ENCODE data around the gene SYPL1. TPM values are rescaled to one million over a fixed set of nuclear protein-coding genes. Genes with fewer than 3 reads are reported as not detected.
"Not testable (repeated sequence)": the region's sequence is repeated elsewhere in the genome, so short reads cannot be mapped to it uniquely, and the experiment has no call there.

The SYPL1 gene
- total and polyA plus RNA-seq, 2 donors (not counting 1 experiment from before 2014, with no cell fraction given) = 58.5 to 130 TPM

DNA sequence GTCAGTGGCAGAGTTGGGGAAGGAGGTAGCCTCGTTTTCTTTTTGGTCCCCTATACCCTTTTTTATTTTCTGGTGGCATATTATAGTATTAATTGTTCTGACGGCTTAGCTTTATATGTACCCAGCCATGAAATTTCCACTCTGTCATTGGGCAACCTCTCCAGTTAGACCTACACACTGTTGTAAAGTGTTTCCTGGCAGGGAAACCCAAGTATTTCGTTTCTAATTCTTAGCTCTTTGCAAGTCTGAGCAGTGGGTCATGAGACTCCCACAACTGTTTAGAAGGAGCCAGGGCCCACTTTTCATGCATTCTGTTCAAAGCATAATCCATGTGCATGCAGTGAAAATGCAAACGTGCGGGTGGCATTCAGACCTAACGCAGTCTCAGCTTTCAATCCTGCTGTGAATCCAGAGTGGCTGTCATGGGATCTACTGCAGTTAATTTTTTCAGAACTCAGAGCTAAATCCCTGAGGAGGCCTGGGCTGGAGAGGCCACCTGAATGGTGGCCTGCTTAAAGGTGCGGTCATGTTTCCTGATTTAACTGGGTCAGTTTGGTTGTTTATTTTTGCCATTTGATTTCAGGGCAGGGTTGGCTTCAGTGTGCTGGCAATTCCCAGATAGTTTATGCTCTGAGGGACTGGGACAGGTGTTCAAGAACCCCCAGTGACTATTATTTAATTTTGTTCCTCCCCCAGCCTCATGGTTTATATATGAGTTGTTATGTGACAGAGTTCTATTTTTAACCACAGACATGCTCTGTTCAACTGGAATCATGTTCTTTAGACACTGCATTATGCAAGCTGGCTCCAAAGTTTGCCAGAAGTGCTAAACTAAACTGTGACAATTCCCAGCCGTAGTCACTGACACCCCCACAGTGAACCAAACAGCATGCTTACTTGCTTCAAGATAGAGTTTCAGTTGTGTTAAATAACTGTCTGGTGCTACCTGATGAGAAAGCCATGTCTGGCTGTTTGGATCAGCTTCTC lies 27.4 kb upstream of the SYPL1 start:
- Histone ChIP-seq H3K4me3 (ENCODE audit: control extremely low read depth in 1 of 5, extremely low read depth in 1 of 5, insufficient read depth in 1 of 5, low read depth in 2 of 5, low read length in 4 of 5) (no peak overlapping the region), H3K9ac (ENCODE audit: low read length) (no peak overlapping the region), H3K9me3 (ENCODE audit: control extremely low read depth in 1 of 3, control insufficient read depth in 2 of 3, insufficient read depth in 1 of 3, low read length in 2 of 3) (no peaks in the 10 kb centered on the region), H3K27ac (ENCODE audit: low read length in 2 of 2) (no peak overlapping the region), H3K79me2 (ENCODE audit: control insufficient read depth, insufficient read depth, low read length) (no peaks in the 10 kb centered on the region), H4K20me1 (ENCODE audit: control insufficient read depth, insufficient read depth, low read length, poor library complexity, severe bottlenecking) (no peaks in the 10 kb centered on the region), H3K27me3 (replicated peaks in 1 of 4; ENCODE audit: control extremely low read depth in 1 of 4, control insufficient read depth in 3 of 4, insufficient read depth in 4 of 4, low read length in 3 of 4) (no peaks in the 10 kb centered on the region), H2AFZ (ENCODE audit: insufficient read depth, low read depth, low read length, poor library complexity, severe bottlenecking) (no peak overlapping the region), H3K4me1 (ENCODE audit: control insufficient read depth in 2 of 2, insufficient read depth in 2 of 2, low read length in 2 of 2) (peaks cover 0 to 3% of the 10 kb centered on the region in 2 donors), H3K4me2 (replicated peaks; ENCODE audit: low read depth, low read length, poor library complexity, severe bottlenecking) (no peak overlapping the region), H3K36me3 (replicated peaks in 1 of 2; ENCODE audit: control extremely low read depth in 1 of 2, control insufficient read depth in 1 of 2, extremely low read depth in 1 of 2, insufficient read depth in 2 of 2, low read length in 1 of 2) (no peaks in the 10 kb centered on the region)
- DNase-seq (no peak), ATAC-seq (ENCODE audit: low read depth) (no peak)
- TF ChIP-seq, protein P1, sequence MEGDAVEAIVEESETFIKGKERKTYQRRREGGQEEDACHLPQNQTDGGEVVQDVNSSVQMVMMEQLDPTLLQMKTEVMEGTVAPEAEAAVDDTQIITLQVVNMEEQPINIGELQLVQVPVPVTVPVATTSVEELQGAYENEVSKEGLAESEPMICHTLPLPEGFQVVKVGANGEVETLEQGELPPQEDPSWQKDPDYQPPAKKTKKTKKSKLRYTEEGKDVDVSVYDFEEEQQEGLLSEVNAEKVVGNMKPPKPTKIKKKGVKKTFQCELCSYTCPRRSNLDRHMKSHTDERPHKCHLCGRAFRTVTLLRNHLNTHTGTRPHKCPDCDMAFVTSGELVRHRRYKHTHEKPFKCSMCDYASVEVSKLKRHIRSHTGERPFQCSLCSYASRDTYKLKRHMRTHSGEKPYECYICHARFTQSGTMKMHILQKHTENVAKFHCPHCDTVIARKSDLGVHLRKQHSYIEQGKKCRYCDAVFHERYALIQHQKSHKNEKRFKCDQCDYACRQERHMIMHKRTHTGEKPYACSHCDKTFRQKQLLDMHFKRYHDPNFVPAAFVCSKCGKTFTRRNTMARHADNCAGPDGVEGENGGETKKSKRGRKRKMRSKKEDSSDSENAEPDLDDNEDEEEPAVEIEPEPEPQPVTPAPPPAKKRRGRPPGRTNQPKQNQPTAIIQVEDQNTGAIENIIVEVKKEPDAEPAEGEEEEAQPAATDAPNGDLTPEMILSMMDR (IDR thresholded peaks at IDR 0.05) = no peak
- no peak overlapping the region for H3K27ac Mint-ChIP-seq
- H3K27me3 Mint-ChIP-seq = no peaks in the 10 kb centered on the region
- WGBS (ENCODE audit: insufficient coverage) = 85% methylated on average over 6 of the region's 8 CpGs
- peaks cover 12% of the 10 kb centered on the region for H3K4me1 Mint-ChIP-seq
- intact Hi-C loops (cut with micrococcal nuclease) = no loop called here
- peaks cover 3% of the 10 kb centered on the region for H3K9me3 Mint-ChIP-seq (ENCODE audit: insufficient read depth)
- ChIA-PET CTCF (interaction anchor here (1.9 kb wide), 1 partner anchor 82 kb away, joined by 4 read pairs; no protein-coding TSS in a partner anchor), POLR2A (no interaction called here)
- H3K4me3 Mint-ChIP-seq = no peak overlapping the region

DNA sequence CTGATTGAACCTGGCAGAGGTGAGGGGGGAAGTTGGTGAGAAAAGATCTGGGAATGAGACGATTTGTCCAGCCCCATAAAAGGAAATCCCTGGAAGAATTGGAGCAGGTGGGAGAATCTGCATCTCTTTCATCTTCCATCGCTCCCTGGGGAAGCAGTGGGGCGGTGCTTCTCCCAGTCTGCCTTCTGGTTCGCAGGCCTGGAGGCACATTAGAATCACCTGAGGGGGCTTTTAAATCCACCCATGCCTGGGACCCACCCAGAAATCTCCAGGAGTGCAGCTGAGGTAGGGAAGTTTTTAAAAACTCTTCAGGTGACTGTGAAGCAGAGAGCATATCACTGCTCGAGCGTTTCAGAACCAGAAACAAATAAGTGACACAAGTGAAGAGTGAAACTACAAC lies 26.7 kb upstream of the SYPL1 start:
- no peak for DNase-seq
- ChIA-PET CTCF (interaction anchor here (1.9 kb wide), 1 partner anchor 81 kb away, joined by 4 read pairs; no protein-coding TSS in a partner anchor), POLR2A (no interaction called here)
- Histone ChIP-seq H3K9ac (ENCODE audit: low read length) (no peak overlapping the region), H3K36me3 (replicated peaks in 1 of 2; ENCODE audit: control extremely low read depth in 1 of 2, control insufficient read depth in 1 of 2, extremely low read depth in 1 of 2, insufficient read depth in 2 of 2, low read length in 1 of 2) (no peaks in the 10 kb centered on the region), H3K4me3 (ENCODE audit: control extremely low read depth in 1 of 5, extremely low read depth in 1 of 5, insufficient read depth in 1 of 5, low read depth in 2 of 5, low read length in 4 of 5) (no peak overlapping the region), H3K27ac (ENCODE audit: low read length in 2 of 2) (no peak overlapping the region), H2AFZ (ENCODE audit: insufficient read depth, low read depth, low read length, poor library complexity, severe bottlenecking) (no peak overlapping the region), H4K20me1 (ENCODE audit: control insufficient read depth, insufficient read depth, low read length, poor library complexity, severe bottlenecking) (no peaks in the 10 kb centered on the region), H3K9me3 (ENCODE audit: control extremely low read depth in 1 of 3, control insufficient read depth in 2 of 3, insufficient read depth in 1 of 3, low read length in 2 of 3) (no peaks in the 10 kb centered on the region), H3K79me2 (ENCODE audit: control insufficient read depth, insufficient read depth, low read length) (no peaks in the 10 kb centered on the region), H3K27me3 (replicated peaks in 1 of 4; ENCODE audit: control extremely low read depth in 1 of 4, control insufficient read depth in 3 of 4, insufficient read depth in 4 of 4, low read length in 3 of 4) (no peaks in the 10 kb centered on the region), H3K4me2 (replicated peaks; ENCODE audit: low read depth, low read length, poor library complexity, severe bottlenecking) (no peak overlapping the region), H3K4me1 (ENCODE audit: control insufficient read depth in 2 of 2, insufficient read depth in 2 of 2, low read length in 2 of 2) (peaks cover 0 to 3% of the 10 kb centered on the region in 2 donors)
- TF ChIP-seq EZH2 (IDR thresholded peaks at IDR 0.05; ENCODE audit: borderline replicate concordance, insufficient read depth, low read depth, low read length, poor library complexity, severe bottlenecking) = no peak
- TF ChIP-seq, protein P1 (IDR thresholded peaks at IDR 0.05) = no peak
- H3K4me3 Mint-ChIP-seq = no peak overlapping the region
- H3K27ac Mint-ChIP-seq = no peak overlapping the region
- WGBS (ENCODE audit: insufficient coverage) = 98% methylated on average over 5 of the region's 6 CpGs
- peaks cover 3% of the 10 kb centered on the region for H3K9me3 Mint-ChIP-seq (ENCODE audit: insufficient read depth)
- peaks cover 9% of the 10 kb centered on the region for H3K4me1 Mint-ChIP-seq
- no peaks in the 10 kb centered on the region for H3K27me3 Mint-ChIP-seq
- no peak for ATAC-seq (ENCODE audit: low read depth)
- intact Hi-C loops (cut with micrococcal nuclease) = no loop called here

DNA sequence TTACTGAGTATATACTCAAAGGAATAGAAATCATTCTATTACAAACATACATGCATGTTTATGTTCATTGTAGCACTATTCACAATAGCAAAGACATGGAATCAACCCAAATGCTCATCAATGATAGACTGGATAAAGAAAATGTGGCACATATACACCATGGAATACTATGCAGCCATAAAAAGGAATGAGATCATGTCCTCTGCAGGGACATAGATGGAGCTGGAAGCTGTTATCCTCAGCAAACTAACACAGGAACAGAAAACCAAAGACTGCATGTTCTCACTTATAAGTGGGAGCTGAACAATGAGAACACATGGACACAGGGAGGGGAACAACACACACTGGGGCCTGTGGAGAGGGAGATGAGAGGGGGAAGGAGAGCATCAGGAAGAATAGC lies 26.1 kb upstream of the SYPL1 start:
- POLR2A ChIA-PET; intact Hi-C loops (cut with micrococcal nuclease); H3K27ac ChIP-seq (ENCODE audit: low read length in 2 of 2); DNase-seq; H3K9ac ChIP-seq (ENCODE audit: low read length); H3K9me3 ChIP-seq (ENCODE audit: control extremely low read depth in 1 of 3, control insufficient read depth in 2 of 3, insufficient read depth in 1 of 3, low read length in 2 of 3); H3K27ac Mint-ChIP-seq; H3K4me3 ChIP-seq (ENCODE audit: control extremely low read depth in 1 of 5, extremely low read depth in 1 of 5, insufficient read depth in 1 of 5, low read depth in 2 of 5, low read length in 4 of 5); H3K4me2 ChIP-seq (replicated peaks; ENCODE audit: low read depth, low read length, poor library complexity, severe bottlenecking); H3K27me3 Mint-ChIP-seq; H3K4me1 Mint-ChIP-seq; H3K4me3 Mint-ChIP-seq; H2AFZ ChIP-seq (ENCODE audit: insufficient read depth, low read depth, low read length, poor library complexity, severe bottlenecking); ATAC-seq (ENCODE audit: low read depth); H3K4me1 ChIP-seq (ENCODE audit: control insufficient read depth in 2 of 2, insufficient read depth in 2 of 2, low read length in 2 of 2); H3K36me3 ChIP-seq (replicated peaks in 1 of 2; ENCODE audit: control extremely low read depth in 1 of 2, control insufficient read depth in 1 of 2, extremely low read depth in 1 of 2, insufficient read depth in 2 of 2, low read length in 1 of 2); H4K20me1 ChIP-seq (ENCODE audit: control insufficient read depth, insufficient read depth, low read length, poor library complexity, severe bottlenecking); H3K9me3 Mint-ChIP-seq (ENCODE audit: insufficient read depth); H3K27me3 ChIP-seq (replicated peaks in 1 of 4; ENCODE audit: control extremely low read depth in 1 of 4, control insufficient read depth in 3 of 4, insufficient read depth in 4 of 4, low read length in 3 of 4); H3K79me2 ChIP-seq (ENCODE audit: control insufficient read depth, insufficient read depth, low read length): not testable (repeated sequence)
- CTCF ChIA-PET = interaction anchor here (1.9 kb wide), 1 partner anchor 81 kb away, joined by 4 read pairs; no protein-coding TSS in a partner anchor

All from B cell (primary cell).